IPS-15b (cell line): Measurements from ENCODE around the gene NPDC1.

Source experiments
- H3K27me3 ChIP-seq: one replicate; pipeline ENCODE4 v1.6.1; 2013; ENCODE audit warnings: low read length; ENCODE audit not compliant: control insufficient read depth, insufficient read depth
- H3K36me3 ChIP-seq: one replicate; pipeline ENCODE4 v1.6.1; 2013; ENCODE audit warnings: low read length; ENCODE audit not compliant: control insufficient read depth, insufficient read depth
- H3K4me1 ChIP-seq: one replicate; pipeline ENCODE4 v1.6.1; 2013; ENCODE audit warnings: mild to moderate bottlenecking, low read length; ENCODE audit not compliant: control insufficient read depth, insufficient read depth
- H3K4me3 ChIP-seq: one replicate; pipeline ENCODE4 v1.5.1; 2013; ENCODE audit warnings: low read depth, low read length
- H3K9ac ChIP-seq: one replicate; pipeline ENCODE4 v1.6.1; 2013; ENCODE audit warnings: low read depth, mild to moderate bottlenecking, low read length
- H3K9me3 ChIP-seq: one replicate; pipeline ENCODE4 v1.6.1; 2013; ENCODE audit warnings: mild to moderate bottlenecking, low read length; ENCODE audit not compliant: control insufficient read depth, insufficient read depth

Gene NPDC1

GRCh38 chr9:137080260-137081122, 34.5 kb upstream of the NPDC1 start:
- peaks cover 19% of the 10 kb centered on the region for H3K27me3 ChIP-seq
- H3K9me3 ChIP-seq: no peaks in the 10 kb centered on the region
- H3K36me3 ChIP-seq: peaks cover 28% of the 10 kb centered on the region
- H3K4me1 ChIP-seq: no peaks in the 10 kb centered on the region
- no peak overlapping the region for H3K9ac ChIP-seq
- H3K4me3 ChIP-seq: no peak overlapping the region

GRCh38 chr9:137079401-137079787, 33.4 kb upstream of the NPDC1 start:
- H3K27me3 ChIP-seq: peaks cover 19% of the 10 kb centered on the region
- H3K36me3 ChIP-seq: peaks cover 28% of the 10 kb centered on the region
- H3K4me3 ChIP-seq: no peak overlapping the region
- H3K4me1 ChIP-seq: peaks cover 6% of the 10 kb centered on the region
- no peaks in the 10 kb centered on the region for H3K9me3 ChIP-seq
- no peak overlapping the region for H3K9ac ChIP-seq

- H3K27me3 ChIP-seq: peaks cover 19% of the 10 kb centered on the region
- H3K4me3 ChIP-seq: peak overlapping the region; percentile 62
- H3K4me1 ChIP-seq: peaks cover 6% of the 10 kb centered on the region
- no peak overlapping the region for H3K9ac ChIP-seq
- H3K36me3 ChIP-seq: peaks cover 28% of the 10 kb centered on the region
- H3K9me3 ChIP-seq: no peaks in the 10 kb centered on the region
Measured at GRCh38 chr9:137078701-137079400, 32.9 kb upstream of the NPDC1 start.

GRCh38 chr9:137077758-137078693, 32.0 kb upstream of the NPDC1 start:
- Histone ChIP-seq H3K27me3 (peaks cover 19% of the 10 kb centered on the region), H3K9me3 (no peaks in the 10 kb centered on the region), H3K9ac (no peak overlapping the region), H3K36me3 (peaks cover 26% of the 10 kb centered on the region), H3K4me3 (peak overlapping the region; percentile 62), H3K4me1 (peaks cover 6% of the 10 kb centered on the region)

- no peak within 1 kb of the TSS for H3K9ac ChIP-seq
- H3K36me3 ChIP-seq: peaks cover 18% of the 10 kb centered on the region
- peaks cover 6% of the 10 kb centered on the region for H3K4me1 ChIP-seq
- H3K27me3 ChIP-seq: peaks cover 19% of the 10 kb centered on the region
- H3K4me3 ChIP-seq: peak within 1 kb of the TSS; percentile 62
- H3K9me3 ChIP-seq: no peaks in the 10 kb centered on the region
Measured at GRCh38 chr9:137077010-137077747, 31.2 kb upstream of the NPDC1 start, which contains the start of gene UAP1L1. Gene UAP1L1 (plus strand): TSS chr9:137077517. CDS start chr9:137077533, 16 bp downstream.

GRCh38 chr9:137076636-137077009, 30.6 kb upstream of the NPDC1 start:
- no peaks in the 10 kb centered on the region for H3K9me3 ChIP-seq
- peak overlapping the region; percentile 52 for H3K4me3 ChIP-seq
- H3K36me3 ChIP-seq: peaks cover 13% of the 10 kb centered on the region
- H3K4me1 ChIP-seq: peaks cover 6% of the 10 kb centered on the region
- H3K9ac ChIP-seq: no peak overlapping the region
- H3K27me3 ChIP-seq: peaks cover 19% of the 10 kb centered on the region

GRCh38 chr9:137075275-137075775, 29.3 kb upstream of the NPDC1 start:
- Histone ChIP-seq H3K9ac (no peak overlapping the region), H3K4me1 (peaks cover 6% of the 10 kb centered on the region), H3K27me3 (peaks cover 23% of the 10 kb centered on the region), H3K36me3 (peaks cover 7% of the 10 kb centered on the region), H3K4me3 (no peak overlapping the region), H3K9me3 (no peaks in the 10 kb centered on the region)

GRCh38 chr9:137074657-137075274, 28.8 kb upstream of the NPDC1 start:
- H3K9ac ChIP-seq: peak overlapping the region; percentile 26
- peaks cover 6% of the 10 kb centered on the region for H3K36me3 ChIP-seq
- no peaks in the 10 kb centered on the region for H3K9me3 ChIP-seq
- peaks cover 21% of the 10 kb centered on the region for H3K27me3 ChIP-seq
- peaks cover 6% of the 10 kb centered on the region for H3K4me1 ChIP-seq
- no peak overlapping the region for H3K4me3 ChIP-seq

GRCh38 chr9:137073992-137074399, 28.0 kb upstream of the NPDC1 start:
- Histone ChIP-seq H3K9me3 (no peaks in the 10 kb centered on the region), H3K9ac (no peak overlapping the region), H3K4me3 (no peak overlapping the region), H3K36me3 (no peaks in the 10 kb centered on the region), H3K4me1 (peaks cover 6% of the 10 kb centered on the region), H3K27me3 (peaks cover 20% of the 10 kb centered on the region)

- peaks cover 11% of the 10 kb centered on the region for H3K27me3 ChIP-seq
- H3K36me3 ChIP-seq: peaks cover 5% of the 10 kb centered on the region
- H3K9ac ChIP-seq: no peak overlapping the region
- H3K4me1 ChIP-seq: peaks cover 6% of the 10 kb centered on the region
- peak overlapping the region; percentile 49 for H3K4me3 ChIP-seq
- H3K9me3 ChIP-seq: no peaks in the 10 kb centered on the region
Measured at GRCh38 chr9:137071282-137071681, 25.3 kb upstream of the NPDC1 start.
